Measurements from ENCODE around the gene ZNF618. TPM values are rescaled to one million over a fixed set of nuclear protein-coding genes. Genes with fewer than 3 reads are reported as not detected.

ZNF618 gene
- total RNA-seq, 2 donors from 2014 or later, result 1.4 to 3.0 TPM

GRCh38 chr9:114076237-114077161 is 200.4 kb downstream of the ZNF618 start:
- TF ChIP-seq, protein P1, sequence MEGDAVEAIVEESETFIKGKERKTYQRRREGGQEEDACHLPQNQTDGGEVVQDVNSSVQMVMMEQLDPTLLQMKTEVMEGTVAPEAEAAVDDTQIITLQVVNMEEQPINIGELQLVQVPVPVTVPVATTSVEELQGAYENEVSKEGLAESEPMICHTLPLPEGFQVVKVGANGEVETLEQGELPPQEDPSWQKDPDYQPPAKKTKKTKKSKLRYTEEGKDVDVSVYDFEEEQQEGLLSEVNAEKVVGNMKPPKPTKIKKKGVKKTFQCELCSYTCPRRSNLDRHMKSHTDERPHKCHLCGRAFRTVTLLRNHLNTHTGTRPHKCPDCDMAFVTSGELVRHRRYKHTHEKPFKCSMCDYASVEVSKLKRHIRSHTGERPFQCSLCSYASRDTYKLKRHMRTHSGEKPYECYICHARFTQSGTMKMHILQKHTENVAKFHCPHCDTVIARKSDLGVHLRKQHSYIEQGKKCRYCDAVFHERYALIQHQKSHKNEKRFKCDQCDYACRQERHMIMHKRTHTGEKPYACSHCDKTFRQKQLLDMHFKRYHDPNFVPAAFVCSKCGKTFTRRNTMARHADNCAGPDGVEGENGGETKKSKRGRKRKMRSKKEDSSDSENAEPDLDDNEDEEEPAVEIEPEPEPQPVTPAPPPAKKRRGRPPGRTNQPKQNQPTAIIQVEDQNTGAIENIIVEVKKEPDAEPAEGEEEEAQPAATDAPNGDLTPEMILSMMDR (IDR thresholded peaks at IDR 0.05), result no peak
- H3K4me3 ChIP-seq, result no peak overlapping the region
- no peaks in the 10 kb centered on the region for H3K9me3 ChIP-seq
- H3K27me3 ChIP-seq, result no peaks in the 10 kb centered on the region
- no peak overlapping the region for H3K27ac ChIP-seq
- peaks cover 0 to 12% of the 10 kb centered on the region in 2 donors for H3K4me1 ChIP-seq
- no peaks in the 10 kb centered on the region for H3K36me3 ChIP-seq
- no peak for DNase-seq (ENCODE audit: low spot score)

DNA sequence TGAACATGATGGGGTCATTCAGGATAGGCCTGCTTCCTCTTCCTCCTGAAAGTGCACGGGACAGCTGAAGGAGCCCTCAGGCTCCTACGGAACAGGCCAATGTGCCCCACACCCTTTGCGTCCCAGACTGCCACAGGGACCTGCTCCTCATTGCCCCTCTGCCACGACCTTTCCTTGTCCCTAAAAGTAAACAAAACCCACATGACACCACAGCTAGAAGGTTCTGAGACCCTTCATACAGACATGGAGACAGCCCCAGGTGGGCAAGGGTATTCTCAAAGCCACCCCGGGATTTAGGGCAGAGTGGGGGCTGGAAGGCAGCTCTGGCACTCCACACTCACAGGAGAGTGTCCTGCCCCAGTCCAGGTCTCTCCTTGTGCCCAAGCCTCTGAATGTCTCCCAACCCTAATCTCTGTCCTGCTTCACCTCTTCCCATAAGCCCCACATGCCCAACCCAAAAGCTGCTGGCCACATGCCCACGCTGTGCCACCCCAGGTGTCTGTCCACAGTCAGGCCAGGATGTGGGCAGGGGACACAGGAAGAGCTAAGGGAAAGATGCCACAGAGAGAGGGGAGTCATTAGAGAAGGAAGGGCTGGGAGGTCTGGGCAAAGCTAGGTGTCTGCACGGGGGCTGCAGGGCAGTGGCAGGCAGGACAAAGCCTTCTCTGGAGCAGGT is 201.2 kb downstream of the ZNF618 start:
- no peak for DNase-seq (ENCODE audit: low spot score)
- H3K4me1 ChIP-seq, result peaks cover 0 to 5% of the 10 kb centered on the region in 2 donors

DNA sequence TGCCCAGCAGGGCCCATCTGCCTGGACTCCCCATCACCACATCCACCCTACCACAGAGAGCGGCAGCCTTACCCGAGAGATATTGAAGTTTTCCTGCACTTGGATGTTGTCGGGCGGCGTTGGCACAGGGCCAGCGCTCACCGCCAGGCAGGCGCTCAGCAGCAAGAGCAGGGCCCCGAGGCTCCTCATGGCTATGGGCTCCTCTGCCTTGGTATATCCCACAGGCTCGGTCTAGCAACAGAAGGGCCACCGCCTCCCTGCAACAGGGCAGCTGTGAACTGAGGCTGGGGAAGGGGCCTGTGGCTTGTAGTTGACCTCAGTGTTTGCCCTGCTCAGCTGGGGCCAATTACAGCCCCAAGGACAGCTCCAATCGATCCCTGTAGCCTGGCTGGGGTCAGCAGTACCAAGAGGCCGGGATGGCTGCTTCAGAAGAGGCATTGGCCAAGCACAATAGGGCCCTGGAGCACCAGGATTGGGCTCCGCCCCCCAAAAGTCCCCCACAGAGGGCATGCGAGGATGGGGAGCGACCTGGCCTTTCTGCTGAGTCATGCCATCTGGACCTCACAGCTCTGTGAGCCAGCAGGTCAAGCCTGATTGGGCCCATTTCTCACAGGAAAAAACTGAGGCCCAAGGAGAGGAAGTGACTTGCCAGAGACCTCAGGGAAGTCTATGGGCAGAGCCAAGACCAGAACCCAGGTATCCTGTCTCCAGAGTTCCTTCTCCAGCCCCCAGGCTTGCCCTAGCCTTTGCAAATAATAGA is 202.1 kb downstream of the ZNF618 start, which contains the start of gene AMBP:
Gene AMBP, minus strand, starts transcription at position 280 of the 760 bp plus-strand sequence. Its CDS starts 91 bp downstream, at position 189.
- Histone ChIP-seq H3K4me3 (no peak within 1 kb of the TSS), H3K36me3 (no peaks in the 10 kb centered on the region), H3K4me1 (no peaks in the 10 kb centered on the region), H3K9me3 (no peaks in the 10 kb centered on the region), H3K27me3 (no peaks in the 10 kb centered on the region), H3K27ac (no peak within 1 kb of the TSS)
- DNase-seq (ENCODE audit: low spot score), result no peak
- TF ChIP-seq, protein P1 (IDR thresholded peaks at IDR 0.05), result no peak

More for the DNA sequence above, 201.2 kb downstream of the ZNF618 start:
- Histone ChIP-seq H3K9me3 (no peaks in the 10 kb centered on the region), H3K36me3 (no peaks in the 10 kb centered on the region), H3K27me3 (no peaks in the 10 kb centered on the region), H3K4me3 (no peak overlapping the region), H3K27ac (no peak overlapping the region)
- TF ChIP-seq, protein P1 (IDR thresholded peaks at IDR 0.05), result no peak

- TF ChIP-seq, protein P1 (IDR thresholded peaks at IDR 0.05), result no peak
- no peak overlapping the region for H3K4me3 ChIP-seq
- H3K27me3 ChIP-seq, result no peaks in the 10 kb centered on the region
- no peaks in the 10 kb centered on the region for H3K4me1 ChIP-seq
- no peak for DNase-seq (ENCODE audit: low spot score)
- no peak overlapping the region for H3K27ac ChIP-seq
- no peaks in the 10 kb centered on the region for H3K36me3 ChIP-seq
- H3K9me3 ChIP-seq, result no peaks in the 10 kb centered on the region
These were observed 202.7 kb downstream of the ZNF618 start for GRCh38 chr9:114078781-114079156.

- no peaks in the 10 kb centered on the region for H3K27me3 ChIP-seq
- no peaks in the 10 kb centered on the region for H3K9me3 ChIP-seq
- H3K36me3 ChIP-seq, result no peaks in the 10 kb centered on the region
- TF ChIP-seq, protein P1 (IDR thresholded peaks at IDR 0.05), result no peak
- no peak overlapping the region for H3K4me3 ChIP-seq
- no peak for DNase-seq (ENCODE audit: low spot score)
- no peaks in the 10 kb centered on the region for H3K4me1 ChIP-seq
- H3K27ac ChIP-seq, result no peak overlapping the region
These were observed 204.2 kb downstream of the ZNF618 start for GRCh38 chr9:114080195-114080772.
